Endothelial cell of umbilical vein (primary cell): Measurements from ENCODE around the gene EIF4E3.

Experiments
- POLR2A ChIP-seq: IDR thresholded peaks from 2 replicates; pipeline ENCODE4 v1.6.1; 2012; ENCODE audit warnings: low read depth, mild to moderate bottlenecking, control low read depth, low read length
- TF ChIP-seq, protein P1 (sequence below), 2 donors: IDR thresholded peaks; 1 replicate in 1 of 2; 2 replicates in 1 of 2; pipeline ENCODE4 v1.5.1; 2011; ENCODE audit warnings: low read length in 2 of 2, mild to moderate bottlenecking in 2 of 2, moderate library complexity in 2 of 2, control low read depth in 1 of 2, inconsistent platforms in 1 of 2, low read depth in 1 of 2; ENCODE audit not compliant: insufficient read depth in 1 of 2; ENCODE audit errors: extremely low read depth in 1 of 2

- TF ChIP-seq POLR2A = no peak
- TF ChIP-seq, protein P1, sequence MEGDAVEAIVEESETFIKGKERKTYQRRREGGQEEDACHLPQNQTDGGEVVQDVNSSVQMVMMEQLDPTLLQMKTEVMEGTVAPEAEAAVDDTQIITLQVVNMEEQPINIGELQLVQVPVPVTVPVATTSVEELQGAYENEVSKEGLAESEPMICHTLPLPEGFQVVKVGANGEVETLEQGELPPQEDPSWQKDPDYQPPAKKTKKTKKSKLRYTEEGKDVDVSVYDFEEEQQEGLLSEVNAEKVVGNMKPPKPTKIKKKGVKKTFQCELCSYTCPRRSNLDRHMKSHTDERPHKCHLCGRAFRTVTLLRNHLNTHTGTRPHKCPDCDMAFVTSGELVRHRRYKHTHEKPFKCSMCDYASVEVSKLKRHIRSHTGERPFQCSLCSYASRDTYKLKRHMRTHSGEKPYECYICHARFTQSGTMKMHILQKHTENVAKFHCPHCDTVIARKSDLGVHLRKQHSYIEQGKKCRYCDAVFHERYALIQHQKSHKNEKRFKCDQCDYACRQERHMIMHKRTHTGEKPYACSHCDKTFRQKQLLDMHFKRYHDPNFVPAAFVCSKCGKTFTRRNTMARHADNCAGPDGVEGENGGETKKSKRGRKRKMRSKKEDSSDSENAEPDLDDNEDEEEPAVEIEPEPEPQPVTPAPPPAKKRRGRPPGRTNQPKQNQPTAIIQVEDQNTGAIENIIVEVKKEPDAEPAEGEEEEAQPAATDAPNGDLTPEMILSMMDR (IDR thresholded peaks at IDR 0.05; ENCODE audit: extremely low read depth in 1 of 2, insufficient read depth in 1 of 2, low read depth in 1 of 2, low read length in 2 of 2) = no peak
These were observed 30.2 kb downstream of the EIF4E3 start for GRCh38 chr3:71695000-71695482.
